SK-N-SH treated with all-trans-retinoic acid at 6 μM for 48 hours (cell line): ENCODE results near the gene USP28.

ENCODE experiments used
- ATAC-seq: fragments of 200-7000 bp; cut with Tn5 transposase; 3 replicates; pipeline ENCODE4 v1.9.1; 2020; ENCODE audit warnings: mild to moderate bottlenecking, moderate library complexity
- ARNTL ChIP-seq: fragments of 450-650 bp; formaldehyde crosslinking; IDR thresholded peaks from 2 replicates; pipeline ENCODE4 v1.5.0; 2020; ENCODE audit warnings: low read depth, mild to moderate bottlenecking, moderate library complexity, borderline replicate concordance
- BACH2 ChIP-seq: fragments of 250-450 bp; sonication (Bioruptor Pico); IDR thresholded peaks from 2 replicates; pipeline ENCODE4 v1.9.0; 2021; ENCODE audit warnings: mild to moderate bottlenecking, borderline replicate concordance
- CSDC2 ChIP-seq: fragments of 250-450 bp; sonication (Bioruptor Pico); IDR thresholded peaks from 2 replicates; pipeline ENCODE4 v1.5.0; 2020; ENCODE audit warnings: mild to moderate bottlenecking, moderate library complexity
- ESRRG ChIP-seq: fragments of 250-450 bp; sonication (Bioruptor Pico); IDR thresholded peaks from 2 replicates; pipeline ENCODE4 v1.6.1; 2021; ENCODE audit warnings: mild to moderate bottlenecking
- GLIS3 ChIP-seq: fragments of 250-450 bp; sonication (Bioruptor Pico); IDR thresholded peaks from 2 replicates; pipeline ENCODE4 v1.5.0; 2020; ENCODE audit warnings: mild to moderate bottlenecking, moderate library complexity
- ISL1 ChIP-seq: fragments of 250-450 bp; sonication (Bioruptor Pico); IDR thresholded peaks from 2 replicates; pipeline ENCODE4 v2.1.2; 2022; ENCODE audit warnings: mild to moderate bottlenecking, moderate library complexity
- OSR1 ChIP-seq: fragments of 250-450 bp; sonication (Bioruptor Pico); IDR thresholded peaks from 2 replicates; pipeline ENCODE4 v1.8.0; 2022; ENCODE audit warnings: moderate library complexity, mild to moderate bottlenecking, inconsistent platforms
- PPARA ChIP-seq: fragments of 250-450 bp; sonication (Bioruptor Pico); IDR thresholded peaks from 2 replicates; pipeline ENCODE4 v1.5.0; 2020; ENCODE audit warnings: mild to moderate bottlenecking, borderline replicate concordance
- RARB ChIP-seq: fragments of 250-450 bp; sonication (Bioruptor Pico); IDR thresholded peaks from 2 replicates; pipeline ENCODE4 v1.8.0; 2021; ENCODE audit warnings: mild to moderate bottlenecking, moderate library complexity
- SNAI2 ChIP-seq: fragments of 250-450 bp; sonication (Bioruptor Pico); IDR thresholded peaks from 2 replicates; pipeline ENCODE4 v1.5.0; 2020; ENCODE audit warnings: mild to moderate bottlenecking, moderate library complexity
- TCF4 ChIP-seq: fragments of 250-450 bp; sonication (Bioruptor Pico); IDR thresholded peaks from 2 replicates; pipeline ENCODE4 v1.8.0; 2021; ENCODE audit warnings: mild to moderate bottlenecking, moderate library complexity, borderline replicate concordance
- TOX ChIP-seq: fragments of 250-450 bp; sonication (Bioruptor Pico); IDR thresholded peaks from 2 replicates; pipeline ENCODE4 v1.8.0; 2021; ENCODE audit warnings: mild to moderate bottlenecking, moderate library complexity, borderline replicate concordance
- ZC3H10 ChIP-seq: fragments of 250-450 bp; sonication (Bioruptor Pico); IDR thresholded peaks from 2 replicates; pipeline ENCODE4 v1.5.1; 2021; ENCODE audit warnings: mild to moderate bottlenecking, moderate library complexity
- ZFP3 ChIP-seq: fragments of 250-450 bp; sonication (Bioruptor Pico); IDR thresholded peaks from 2 replicates; pipeline ENCODE4 v1.5.0; 2020; ENCODE audit warnings: mild to moderate bottlenecking, moderate library complexity
- ZFP30 ChIP-seq: fragments of 450-650 bp; formaldehyde crosslinking; IDR thresholded peaks from 2 replicates; pipeline ENCODE4 v1.5.0; 2022; ENCODE audit warnings: mild to moderate bottlenecking, moderate library complexity
- ZNF565 ChIP-seq: fragments of 450-650 bp; formaldehyde crosslinking; conservative IDR thresholded peaks from 2 replicates; pipeline ENCODE4 v1.5.0; 2020; ENCODE audit warnings: low read depth, mild to moderate bottlenecking, moderate library complexity
- ZNF70 ChIP-seq: fragments of 450-650 bp; formaldehyde crosslinking; IDR thresholded peaks from 2 replicates; pipeline ENCODE4 v1.5.0; 2020; ENCODE audit warnings: mild to moderate bottlenecking, moderate library complexity
- ZNF8 ChIP-seq: fragments of 450-650 bp; formaldehyde crosslinking; IDR thresholded peaks from 2 replicates; pipeline ENCODE4 v1.5.0; 2020; ENCODE audit warnings: mild to moderate bottlenecking, moderate library complexity
- TF ChIP-seq, protein P1 (sequence below): fragments of 250-450 bp; sonication (Bioruptor Pico); IDR thresholded peaks from 2 replicates; pipeline ENCODE4 v1.8.0; 2021; ENCODE audit warnings: low read depth, mild to moderate bottlenecking, moderate library complexity, borderline replicate concordance
- TF ChIP-seq, protein P2 (sequence below): fragments of 250-450 bp; sonication (Bioruptor Pico); IDR thresholded peaks from 2 replicates; pipeline ENCODE4 v1.5.1; 2020; ENCODE audit warnings: low read depth, mild to moderate bottlenecking, moderate library complexity
- TF ChIP-seq, protein P3 (sequence below): fragments of 250-450 bp; sonication (Bioruptor Pico); IDR thresholded peaks from 2 replicates; pipeline ENCODE4 v1.5.0; 2020; ENCODE audit warnings: mild to moderate bottlenecking, moderate library complexity
- TF ChIP-seq, protein P4 (sequence below): fragments of 250-450 bp; sonication (Bioruptor Pico); IDR thresholded peaks from 2 replicates; pipeline ENCODE4 v1.8.0; 2020; ENCODE audit warnings: mild to moderate bottlenecking, moderate library complexity, borderline replicate concordance

Gene USP28

DNA sequence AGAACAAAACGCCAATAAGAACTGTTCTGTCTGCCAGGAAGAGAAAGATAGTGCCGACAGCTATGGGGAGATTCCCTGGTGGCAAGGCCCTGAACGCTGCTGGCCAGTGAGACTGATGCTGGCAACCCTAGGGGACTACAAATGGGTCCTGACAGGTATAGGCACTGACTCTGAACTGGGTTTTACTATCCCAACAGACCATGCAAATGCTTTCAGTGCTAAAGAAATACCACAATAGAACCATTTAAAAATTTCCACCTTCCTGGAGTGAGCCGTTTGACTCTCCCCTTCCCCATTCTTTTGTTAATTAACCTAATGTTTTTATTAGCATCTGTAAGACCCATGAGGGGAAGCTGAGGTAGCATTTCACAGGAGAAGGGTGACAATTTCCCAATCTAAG is 25.7 kb downstream of the USP28 start (continued):
- TF ChIP-seq, protein P1, sequence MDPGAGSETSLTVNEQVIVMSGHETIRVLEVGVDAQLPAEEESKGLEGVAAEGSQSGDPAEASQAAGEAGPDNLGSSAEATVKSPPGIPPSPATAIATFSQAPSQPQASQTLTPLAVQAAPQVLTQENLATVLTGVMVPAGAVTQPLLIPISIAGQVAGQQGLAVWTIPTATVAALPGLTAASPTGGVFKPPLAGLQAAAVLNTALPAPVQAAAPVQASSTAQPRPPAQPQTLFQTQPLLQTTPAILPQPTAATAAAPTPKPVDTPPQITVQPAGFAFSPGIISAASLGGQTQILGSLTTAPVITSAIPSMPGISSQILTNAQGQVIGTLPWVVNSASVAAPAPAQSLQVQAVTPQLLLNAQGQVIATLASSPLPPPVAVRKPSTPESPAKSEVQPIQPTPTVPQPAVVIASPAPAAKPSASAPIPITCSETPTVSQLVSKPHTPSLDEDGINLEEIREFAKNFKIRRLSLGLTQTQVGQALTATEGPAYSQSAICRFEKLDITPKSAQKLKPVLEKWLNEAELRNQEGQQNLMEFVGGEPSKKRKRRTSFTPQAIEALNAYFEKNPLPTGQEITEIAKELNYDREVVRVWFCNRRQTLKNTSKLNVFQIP (CRISPR knock-in tag) = no peak
- TF ChIP-seq ZFP3 (CRISPR knock-in tag) (no peak), ZNF70 (no peak), SNAI2 (CRISPR knock-in tag) (no peak), ZNF8 (CRISPR knock-in tag) (no peak), CSDC2 (CRISPR knock-in tag) (no peak), RARB (CRISPR knock-in tag) (no peak), ZC3H10 (CRISPR knock-in tag) (no peak)
- TF ChIP-seq, protein P2, sequence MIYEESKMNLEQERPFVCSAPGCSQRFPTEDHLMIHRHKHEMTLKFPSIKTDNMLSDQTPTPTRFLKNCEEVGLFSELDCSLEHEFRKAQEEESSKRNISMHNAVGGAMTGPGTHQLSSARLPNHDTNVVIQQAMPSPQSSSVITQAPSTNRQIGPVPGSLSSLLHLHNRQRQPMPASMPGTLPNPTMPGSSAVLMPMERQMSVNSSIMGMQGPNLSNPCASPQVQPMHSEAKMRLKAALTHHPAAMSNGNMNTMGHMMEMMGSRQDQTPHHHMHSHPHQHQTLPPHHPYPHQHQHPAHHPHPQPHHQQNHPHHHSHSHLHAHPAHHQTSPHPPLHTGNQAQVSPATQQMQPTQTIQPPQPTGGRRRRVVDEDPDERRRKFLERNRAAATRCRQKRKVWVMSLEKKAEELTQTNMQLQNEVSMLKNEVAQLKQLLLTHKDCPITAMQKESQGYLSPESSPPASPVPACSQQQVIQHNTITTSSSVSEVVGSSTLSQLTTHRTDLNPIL (CRISPR knock-in tag) = no peak
- TF ChIP-seq, all 23 proteins: peak for 0

DNA sequence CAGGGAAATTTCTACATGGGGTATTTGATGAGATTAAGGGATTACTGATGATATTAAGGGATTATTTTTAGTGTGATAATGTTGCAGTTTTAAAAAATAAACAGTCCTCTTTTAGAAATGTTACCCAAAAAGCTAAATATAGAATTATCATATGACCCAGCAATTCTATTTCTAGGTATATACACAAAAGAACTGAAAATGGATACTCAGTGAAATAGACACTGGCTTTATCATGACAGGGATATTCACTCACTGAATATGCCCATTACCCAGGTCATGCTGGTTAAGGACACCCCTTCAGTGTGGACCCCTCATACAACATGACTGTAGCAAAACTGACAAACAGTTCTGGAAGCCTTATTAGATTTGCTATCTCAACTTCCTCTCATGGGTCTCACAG is 27.8 kb downstream of the USP28 start:
- no peak for ATAC-seq
- no peak for TF ChIP-seq ISL1 (CRISPR knock-in tag)
- no peak for TF ChIP-seq ESRRG (CRISPR knock-in tag)
- TF ChIP-seq ZNF8 (CRISPR knock-in tag) = no peak
- no peak for TF ChIP-seq GLIS3 (CRISPR knock-in tag)
- TF ChIP-seq, protein P3, sequence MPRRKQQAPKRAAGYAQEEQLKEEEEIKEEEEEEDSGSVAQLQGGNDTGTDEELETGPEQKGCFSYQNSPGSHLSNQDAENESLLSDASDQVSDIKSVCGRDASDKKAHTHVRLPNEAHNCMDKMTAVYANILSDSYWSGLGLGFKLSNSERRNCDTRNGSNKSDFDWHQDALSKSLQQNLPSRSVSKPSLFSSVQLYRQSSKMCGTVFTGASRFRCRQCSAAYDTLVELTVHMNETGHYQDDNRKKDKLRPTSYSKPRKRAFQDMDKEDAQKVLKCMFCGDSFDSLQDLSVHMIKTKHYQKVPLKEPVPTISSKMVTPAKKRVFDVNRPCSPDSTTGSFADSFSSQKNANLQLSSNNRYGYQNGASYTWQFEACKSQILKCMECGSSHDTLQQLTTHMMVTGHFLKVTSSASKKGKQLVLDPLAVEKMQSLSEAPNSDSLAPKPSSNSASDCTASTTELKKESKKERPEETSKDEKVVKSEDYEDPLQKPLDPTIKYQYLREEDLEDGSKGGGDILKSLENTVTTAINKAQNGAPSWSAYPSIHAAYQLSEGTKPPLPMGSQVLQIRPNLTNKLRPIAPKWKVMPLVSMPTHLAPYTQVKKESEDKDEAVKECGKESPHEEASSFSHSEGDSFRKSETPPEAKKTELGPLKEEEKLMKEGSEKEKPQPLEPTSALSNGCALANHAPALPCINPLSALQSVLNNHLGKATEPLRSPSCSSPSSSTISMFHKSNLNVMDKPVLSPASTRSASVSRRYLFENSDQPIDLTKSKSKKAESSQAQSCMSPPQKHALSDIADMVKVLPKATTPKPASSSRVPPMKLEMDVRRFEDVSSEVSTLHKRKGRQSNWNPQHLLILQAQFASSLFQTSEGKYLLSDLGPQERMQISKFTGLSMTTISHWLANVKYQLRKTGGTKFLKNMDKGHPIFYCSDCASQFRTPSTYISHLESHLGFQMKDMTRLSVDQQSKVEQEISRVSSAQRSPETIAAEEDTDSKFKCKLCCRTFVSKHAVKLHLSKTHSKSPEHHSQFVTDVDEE (CRISPR knock-in tag) = no peak
- TF ChIP-seq ARNTL (CRISPR knock-in tag) = no peak
- TF ChIP-seq RARB (CRISPR knock-in tag) = no peak
- no peak for TF ChIP-seq ZNF70
- no peak for TF ChIP-seq ZFP30 (CRISPR knock-in tag)
- no peak for TF ChIP-seq PPARA (CRISPR knock-in tag)
- no peak for TF ChIP-seq OSR1
- no peak for TF ChIP-seq TCF4 (CRISPR knock-in tag)
- TF ChIP-seq, protein P4, sequence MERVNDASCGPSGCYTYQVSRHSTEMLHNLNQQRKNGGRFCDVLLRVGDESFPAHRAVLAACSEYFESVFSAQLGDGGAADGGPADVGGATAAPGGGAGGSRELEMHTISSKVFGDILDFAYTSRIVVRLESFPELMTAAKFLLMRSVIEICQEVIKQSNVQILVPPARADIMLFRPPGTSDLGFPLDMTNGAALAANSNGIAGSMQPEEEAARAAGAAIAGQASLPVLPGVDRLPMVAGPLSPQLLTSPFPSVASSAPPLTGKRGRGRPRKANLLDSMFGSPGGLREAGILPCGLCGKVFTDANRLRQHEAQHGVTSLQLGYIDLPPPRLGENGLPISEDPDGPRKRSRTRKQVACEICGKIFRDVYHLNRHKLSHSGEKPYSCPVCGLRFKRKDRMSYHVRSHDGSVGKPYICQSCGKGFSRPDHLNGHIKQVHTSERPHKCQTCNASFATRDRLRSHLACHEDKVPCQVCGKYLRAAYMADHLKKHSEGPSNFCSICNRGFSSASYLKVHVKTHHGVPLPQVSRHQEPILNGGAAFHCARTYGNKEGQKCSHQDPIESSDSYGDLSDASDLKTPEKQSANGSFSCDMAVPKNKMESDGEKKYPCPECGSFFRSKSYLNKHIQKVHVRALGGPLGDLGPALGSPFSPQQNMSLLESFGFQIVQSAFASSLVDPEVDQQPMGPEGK (CRISPR knock-in tag) = no peak
- TF ChIP-seq, protein P2 (CRISPR knock-in tag) = no peak
- no peak for TF ChIP-seq CSDC2 (CRISPR knock-in tag)

DNA sequence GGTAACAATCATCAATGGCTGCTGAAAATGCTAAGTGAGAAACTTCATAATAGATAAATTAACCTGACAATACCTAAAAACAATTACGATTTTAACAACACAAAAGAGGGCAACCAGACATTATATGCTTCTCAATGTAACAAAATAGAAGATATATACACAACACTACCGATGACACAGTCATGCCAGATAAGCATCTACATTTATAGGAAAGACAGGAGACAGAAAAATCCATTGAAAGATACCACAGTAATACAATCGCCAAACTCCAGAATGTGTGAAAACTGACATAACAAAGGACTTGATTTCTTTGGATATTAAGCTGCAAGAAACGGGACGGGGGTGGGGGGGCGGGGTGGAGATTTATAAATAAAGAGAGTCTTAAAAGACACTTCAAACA is 28.3 kb downstream of the USP28 start:
- no peak for ATAC-seq
- TF ChIP-seq, protein P2 (CRISPR knock-in tag) = no peak
- TF ChIP-seq, protein P4 (CRISPR knock-in tag) = no peak
- TF ChIP-seq, protein P3 (CRISPR knock-in tag) = no peak
- TF ChIP-seq ISL1 (CRISPR knock-in tag) (no peak), GLIS3 (CRISPR knock-in tag) (no peak), RARB (CRISPR knock-in tag) (no peak), TOX (CRISPR knock-in tag) (no peak), BACH2 (no peak), ZFP3 (CRISPR knock-in tag) (no peak), ZFP30 (CRISPR knock-in tag) (no peak), ESRRG (CRISPR knock-in tag) (no peak), ZNF565 (CRISPR knock-in tag) (no peak), TCF4 (CRISPR knock-in tag) (no peak)
